GM21526 (cell line): Measurements from ENCODE around the gene PEF1.

Experiments used
- ATAC-seq: cut with Tn5 transposase; IDR thresholded peaks from one replicate; pipeline ENCODE4 v1.9.1; 2021; ENCODE audit warnings: moderate library complexity; ENCODE audit not compliant: unreplicated experiment, low FRiP score

The PEF1 gene

GRCh38 chr1:31671561-31672201 is 27.0 kb upstream of the PEF1 start:
- ATAC-seq, result no peak

GRCh38 chr1:31671147-31671546 is 26.5 kb upstream of the PEF1 start:
- ATAC-seq, result no peak

DNA sequence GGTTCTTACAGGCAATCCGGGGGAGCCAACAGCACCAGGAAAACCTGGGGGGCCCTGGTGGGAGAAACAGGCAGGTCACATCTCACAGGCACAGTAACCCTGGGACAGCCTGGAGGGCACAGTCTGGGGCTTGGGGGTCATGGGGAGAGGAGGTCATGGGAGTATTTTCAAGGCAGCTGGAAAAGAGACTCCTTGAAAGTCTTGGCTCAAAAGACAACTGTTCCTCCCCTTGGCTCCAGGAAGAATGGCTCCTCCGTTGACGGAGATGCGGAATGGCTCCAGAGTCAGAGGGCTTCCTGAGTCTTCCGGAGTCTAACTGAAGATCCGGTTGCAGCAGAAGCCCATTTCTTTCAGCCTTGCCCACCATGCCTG is 25.9 kb upstream of the PEF1 start:
- no peak for ATAC-seq

DNA sequence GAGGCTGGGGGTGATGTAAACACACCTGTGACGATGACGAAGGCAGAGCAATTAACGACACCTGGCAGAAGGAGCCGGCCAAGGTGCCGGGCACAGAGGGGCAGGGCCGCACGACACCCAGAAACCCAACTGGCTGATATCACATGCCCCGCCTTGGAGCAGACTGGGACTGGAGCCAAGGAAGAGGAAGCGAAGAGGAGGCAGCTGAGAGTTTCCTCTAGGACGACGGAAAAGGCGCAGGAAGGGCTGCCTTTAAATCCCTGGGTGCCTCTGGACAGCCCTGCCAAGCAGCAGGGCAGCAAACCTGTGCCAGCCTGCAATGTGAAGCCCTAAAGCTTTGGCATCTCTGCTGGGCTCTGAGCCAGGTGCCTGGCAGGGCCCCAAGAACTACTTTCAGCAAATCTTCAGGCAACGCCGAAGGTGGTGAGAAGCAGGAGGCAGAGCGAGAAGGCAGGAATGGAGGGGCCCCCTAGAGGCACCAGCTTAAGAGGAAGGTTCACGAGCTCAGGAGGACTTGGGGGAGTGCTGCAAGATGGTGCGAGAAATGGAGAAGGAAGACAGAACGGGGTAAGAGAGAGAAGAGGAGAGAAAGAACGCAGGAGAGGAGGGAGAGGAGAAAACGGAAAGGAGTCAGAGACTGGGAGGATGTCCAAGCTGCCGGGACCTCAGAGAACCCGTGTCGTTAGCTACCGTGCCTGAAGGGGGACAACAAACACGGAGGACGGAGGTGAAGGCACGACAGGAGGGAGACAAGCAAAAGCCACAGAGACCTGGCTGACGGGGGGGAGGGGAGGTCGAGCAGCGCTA is 25.3 kb upstream of the PEF1 start:
- ATAC-seq, result no peak

GRCh38 chr1:31669433-31669785 is 24.7 kb upstream of the PEF1 start:
- no peak for ATAC-seq

- no peak for ATAC-seq
Measured at GRCh38 chr1:31668303-31668883, 23.7 kb upstream of the PEF1 start.

DNA sequence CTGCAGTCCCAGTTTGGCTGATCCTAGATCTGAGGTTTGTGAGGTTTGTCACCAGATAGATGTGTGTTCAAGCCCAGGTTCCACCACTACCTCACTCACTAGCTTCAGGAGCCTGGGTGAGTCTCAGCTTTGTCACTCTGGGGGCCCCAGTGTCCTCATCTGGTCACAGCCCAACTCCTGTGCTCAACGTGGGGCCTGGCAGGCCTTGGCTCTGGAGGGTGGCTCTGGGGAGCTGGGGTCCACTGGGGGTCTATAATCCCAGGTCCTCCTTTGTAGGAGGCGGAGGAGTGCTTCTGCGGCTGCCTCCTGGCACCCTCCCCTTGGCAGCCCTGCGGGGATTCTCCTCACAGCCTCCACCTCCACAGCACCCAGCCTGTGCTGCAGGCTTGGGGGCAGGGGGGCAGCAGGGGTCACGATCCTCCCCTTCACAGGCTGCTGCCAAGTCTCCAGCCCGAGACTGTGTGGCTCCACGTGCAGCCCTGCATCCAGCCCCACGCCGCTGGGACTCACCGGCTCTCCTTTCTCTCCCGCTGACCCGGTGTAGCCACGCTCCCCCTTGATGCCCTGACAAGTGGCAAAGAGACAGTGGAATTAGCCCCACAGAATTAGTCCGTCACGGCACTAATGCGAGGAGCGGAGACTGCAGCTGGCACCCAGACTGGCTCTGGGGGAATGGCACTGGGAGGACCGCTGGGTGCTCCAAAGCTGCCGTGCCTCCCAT is 22.5 kb upstream of the PEF1 start:
- ATAC-seq, result no peak

GRCh38 chr1:31666263-31666963 is 21.7 kb upstream of the PEF1 start:
- ATAC-seq, result no peak

DNA sequence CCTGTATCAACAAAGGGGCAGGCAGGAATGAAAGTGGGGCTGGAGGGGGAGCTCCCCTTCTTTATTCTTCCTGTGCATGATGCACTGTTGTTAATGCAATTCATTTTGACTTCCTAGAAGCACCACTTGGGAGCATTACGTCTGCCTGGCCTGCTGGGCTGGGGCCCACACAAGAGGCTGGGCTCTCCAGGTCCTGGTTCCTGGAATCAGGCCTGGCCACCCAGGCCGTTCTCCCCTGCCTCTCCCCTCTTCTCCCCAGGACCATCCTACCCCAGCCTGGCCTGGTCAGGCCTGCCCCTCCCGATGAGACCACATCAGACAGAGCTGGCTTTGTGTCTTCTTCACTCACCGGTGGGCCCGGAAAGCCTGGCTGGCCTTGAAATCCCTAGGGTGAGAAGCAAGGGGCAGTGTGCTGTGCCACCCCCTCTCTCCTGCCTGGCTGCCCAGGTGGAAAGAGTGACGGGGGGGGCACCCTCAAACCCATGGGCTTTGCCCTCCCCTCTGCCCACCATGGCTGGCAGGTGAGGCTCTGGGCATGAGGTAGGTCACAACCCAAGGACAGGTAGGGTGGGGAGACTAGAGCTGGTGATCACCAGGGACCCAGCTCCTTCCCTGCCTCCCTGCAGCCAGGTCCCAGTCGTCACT is 20.7 kb upstream of the PEF1 start:
- no peak for ATAC-seq

DNA sequence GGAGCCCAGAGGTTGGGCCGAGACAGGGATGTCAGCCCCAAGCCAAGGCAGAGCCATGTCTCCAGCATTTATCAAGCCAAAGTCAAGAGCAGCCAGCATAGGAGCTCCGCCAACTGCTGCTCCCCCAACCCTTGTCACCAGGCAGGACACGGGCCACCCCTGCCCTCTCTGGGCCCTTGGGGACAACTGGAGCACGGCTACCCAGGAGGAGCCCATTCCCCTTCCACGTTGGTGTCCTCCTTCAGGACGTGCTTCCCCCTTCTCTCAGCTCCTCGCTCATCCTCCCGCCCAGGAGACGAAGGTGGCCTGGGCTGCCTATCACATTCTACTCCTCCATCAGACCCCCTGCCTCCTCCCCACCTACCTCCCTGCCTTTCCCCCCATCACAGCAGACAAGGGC is 19.9 kb upstream of the PEF1 start:
- ATAC-seq, result no peak

- ATAC-seq, result no peak
Measured at GRCh38 chr1:31663622-31664452, 19.2 kb upstream of the PEF1 start.

DNA sequence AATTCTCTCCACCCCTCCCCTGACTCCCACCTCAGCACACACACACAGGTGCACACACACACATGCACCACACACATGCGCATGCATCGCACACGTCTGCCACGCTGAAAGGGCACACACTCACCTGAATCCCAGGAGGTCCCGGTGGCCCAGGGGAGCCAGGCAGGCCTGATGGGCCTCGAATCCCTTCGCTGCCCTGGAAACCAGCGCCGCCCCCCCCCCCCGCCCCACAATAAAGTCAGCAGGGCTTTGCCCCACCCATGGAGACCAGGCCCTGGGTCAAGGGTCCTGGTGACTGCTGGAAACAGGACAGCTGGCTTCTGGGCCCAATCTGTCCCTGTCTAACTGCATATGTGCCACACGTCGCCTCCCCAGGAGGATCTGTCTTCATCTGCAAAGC is 17.8 kb upstream of the PEF1 start:
- ATAC-seq, result no peak

GRCh38 chr1:31661856-31662255 is 17.2 kb upstream of the PEF1 start:
- no peak for ATAC-seq

DNA sequence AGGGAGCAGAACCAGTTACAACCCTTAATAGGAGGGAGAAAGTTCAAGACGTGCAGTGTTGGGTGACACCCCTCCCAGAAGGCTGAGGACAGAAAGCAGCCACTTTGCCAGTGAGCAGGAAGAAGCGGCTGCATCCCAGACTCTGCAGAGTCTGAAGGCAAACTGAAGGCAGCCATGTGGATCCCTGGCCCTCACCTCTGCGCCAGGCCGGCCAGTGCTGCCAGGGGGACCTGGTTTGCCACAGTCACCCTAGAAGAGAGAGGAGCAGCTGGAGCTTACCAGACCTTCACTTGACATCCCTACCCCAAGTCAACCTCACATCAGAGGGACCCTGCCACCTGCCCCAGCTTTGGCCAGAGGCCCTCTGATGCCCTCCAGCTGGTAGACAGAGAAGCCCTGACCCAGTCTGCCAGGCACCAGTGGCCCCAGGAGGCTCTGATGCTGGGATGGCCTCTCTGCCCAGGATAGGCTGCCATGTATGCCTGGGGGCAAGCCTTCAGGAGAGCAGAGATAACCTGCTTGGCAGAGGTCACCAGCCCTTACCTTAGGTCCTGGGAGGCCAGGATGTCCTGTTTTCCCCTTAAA is 16.3 kb upstream of the PEF1 start:
- no peak for ATAC-seq

- no peak for ATAC-seq
Measured at GRCh38 chr1:31659889-31660288, 15.2 kb upstream of the PEF1 start.

- ATAC-seq, result no peak
Measured at GRCh38 chr1:31658721-31659120, 14.0 kb upstream of the PEF1 start.

DNA sequence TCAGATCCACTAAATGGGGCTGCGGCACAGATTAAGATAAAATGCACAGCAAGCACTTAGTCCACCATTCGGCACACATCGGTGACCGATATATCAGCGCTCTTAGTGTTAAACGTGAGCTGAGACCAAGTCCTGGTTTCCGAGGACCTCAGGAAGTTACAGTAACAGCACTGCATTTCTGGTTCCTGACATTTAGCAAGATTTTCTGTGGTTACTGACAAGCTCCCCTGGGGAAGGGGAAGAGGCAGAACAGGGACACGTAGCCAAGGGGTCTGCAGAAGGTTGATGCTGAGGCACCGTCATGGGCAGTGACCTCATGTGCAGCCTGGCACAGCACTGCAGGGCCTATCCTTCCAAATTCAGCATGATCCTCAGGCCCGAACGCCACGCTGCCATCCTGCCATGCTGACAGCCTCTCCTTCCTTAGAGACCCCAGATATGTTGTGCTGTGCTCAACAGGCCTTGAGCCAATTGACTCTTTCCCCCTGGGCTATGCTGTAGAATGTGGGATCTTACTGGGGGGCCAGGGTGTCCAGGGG is 13.4 kb upstream of the PEF1 start:
- no peak for ATAC-seq

GRCh38 chr1:31657020-31657804 is 12.5 kb upstream of the PEF1 start:
- ATAC-seq, result no peak
